Smooth muscle cell (in vitro differentiated cells): ENCODE measurements around the gene CXCL14. TPM values are rescaled to one million over a fixed set of nuclear protein-coding genes. Genes with fewer than 3 reads are reported as not detected.

ENCODE experiments used
- DNase-seq: peaks from one replicate; lab custom pipeline; 2025; ENCODE audit not compliant: unreplicated experiment; lab: John Stamatoyannopoulos, UW
- H2AFZ ChIP-seq: fragments of 200-600 bp; sonication (generic); 2 replicates; pipeline ENCODE4 v1.6.0; 2016; ENCODE audit warnings: antibody characterized with exemption, low read depth, mild to moderate bottlenecking
- H3F3A ChIP-seq: fragments of 200-600 bp; sonication (generic); 2 replicates; pipeline ENCODE4 v1.6.0; 2017; ENCODE audit warnings: antibody characterized with exemption, low read depth
- H3K27ac ChIP-seq: fragments of 200-600 bp; sonication (generic); 2 replicates; pipeline ENCODE4 v1.5.1; 2016; ENCODE audit warnings: low read depth, mild to moderate bottlenecking
- H3K27me3 ChIP-seq: fragments of 200-600 bp; sonication (generic); 2 replicates; pipeline ENCODE4 v1.6.1; 2016; ENCODE audit warnings: low read depth, mild to moderate bottlenecking
- H3K36me3 ChIP-seq: fragments of 200-600 bp; sonication (generic); 2 replicates; pipeline ENCODE4 v1.5.1; 2016; ENCODE audit warnings: low read depth
- H3K4me1 ChIP-seq: fragments of 200-600 bp; sonication (generic); 2 replicates; pipeline ENCODE4 v1.5.1; 2016; ENCODE audit warnings: low read depth
- H3K4me2 ChIP-seq: fragments of 200-600 bp; sonication (generic); 2 replicates; pipeline ENCODE4 v1.6.0; 2016; ENCODE audit warnings: mild to moderate bottlenecking
- H3K4me3 ChIP-seq: fragments of 200-600 bp; sonication (generic); 2 replicates; pipeline ENCODE4 v1.5.1; 2016; ENCODE audit warnings: mild to moderate bottlenecking
- H3K79me2 ChIP-seq: fragments of 200-600 bp; sonication (generic); 2 replicates; pipeline ENCODE4 v1.6.0; 2016; ENCODE audit warnings: low read depth, mild to moderate bottlenecking
- H3K9ac ChIP-seq: fragments of 200-600 bp; sonication (generic); 2 replicates; pipeline ENCODE4 v1.6.0; 2016; ENCODE audit warnings: low read depth
- H3K9me3 ChIP-seq: fragments of 200-600 bp; sonication (generic); replicated peaks from 2 replicates; pipeline ENCODE4 v1.5.1; 2016; ENCODE audit warnings: low read depth
- H4K20me1 ChIP-seq: fragments of 200-600 bp; sonication (generic); 2 replicates; pipeline ENCODE4 v1.6.0; 2016; ENCODE audit warnings: low read depth
- CTCF ChIP-seq: fragments of 200-600 bp; sonication (generic); IDR thresholded peaks from 2 replicates; pipeline ENCODE4 v1.5.1; 2017; ENCODE audit warnings: borderline replicate concordance, mild to moderate bottlenecking, antibody characterized with exemption; ENCODE audit not compliant: insufficient read depth, poor library complexity, severe bottlenecking
- WGBS: methylation state at CpG from one replicate; pipeline ENCODE4 v1.1.7; 2016; ENCODE audit warnings: low lambda C conversion rate; 5-methylcytosine and 5-hydroxymethylcytosine counted together
- polyA plus RNA-seq: library from polyadenylated mRNA; unstranded; fragments of >200 nt; fragmentation: Nextera tagmentation; extraction: Ambion mirVana; gene quantifications from 2 replicates; pipeline ENCODE4 v1.2.1, GENCODE V29; 2016
- total RNA-seq: library from RNA; depleted of rRNA; stranded (reverse); fragments of >200 nt; gene quantifications from 2 replicates; pipeline ENCODE4 v1.2.3, GENCODE V29; 2014

Gene CXCL14
- total and polyA plus RNA-seq, 2 experiments from 2014 or later: 589 to 1,209 TPM

- H3K27ac ChIP-seq: no peak overlapping the region
- H3K9ac ChIP-seq: no peak overlapping the region
- no peaks in the 10 kb centered on the region for H3K4me1 ChIP-seq
- 85% methylated on average over 6 of the region's 6 CpGs for WGBS
- no peaks in the 10 kb centered on the region for H3K79me2 ChIP-seq
- no peaks in the 10 kb centered on the region for H3K9me3 ChIP-seq
- no peak for DNase-seq
- H3K27me3 ChIP-seq: peaks cover 5% of the 10 kb centered on the region
- H3F3A ChIP-seq: no peaks in the 10 kb centered on the region
- no peak overlapping the region for H2AFZ ChIP-seq
- H3K36me3 ChIP-seq: no peaks in the 10 kb centered on the region
- H3K4me3 ChIP-seq: no peak overlapping the region
- H4K20me1 ChIP-seq: no peaks in the 10 kb centered on the region
- no peak overlapping the region for H3K4me2 ChIP-seq
- TF ChIP-seq CTCF: no peak
Observed at GRCh38 chr5:135592312-135593045, 13.7 kb upstream of the CXCL14 start.

GRCh38 chr5:135591277-135591676 is 12.5 kb upstream of the CXCL14 start:
- Histone ChIP-seq H3K4me2 (no peak overlapping the region), H3K4me1 (no peaks in the 10 kb centered on the region), H3K27me3 (peaks cover 5% of the 10 kb centered on the region), H3K4me3 (no peak overlapping the region), H3K9ac (no peak overlapping the region), H2AFZ (no peak overlapping the region), H3K27ac (no peak overlapping the region), H3K9me3 (no peaks in the 10 kb centered on the region), H3K79me2 (no peaks in the 10 kb centered on the region), H4K20me1 (no peaks in the 10 kb centered on the region), H3K36me3 (no peaks in the 10 kb centered on the region), H3F3A (no peaks in the 10 kb centered on the region)
- WGBS: 97% methylated on average over 5 of the region's 5 CpGs
- no peak for DNase-seq
- no peak for TF ChIP-seq CTCF

- 93% methylated on average over 3 of the region's 3 CpGs for WGBS
- H3K4me3 ChIP-seq: no peak overlapping the region
- H3K4me2 ChIP-seq: no peak overlapping the region
- H3K36me3 ChIP-seq: no peaks in the 10 kb centered on the region
- H3K79me2 ChIP-seq: no peaks in the 10 kb centered on the region
- no peak for TF ChIP-seq CTCF
- no peak overlapping the region for H3K27ac ChIP-seq
- no peak for DNase-seq
- H3K27me3 ChIP-seq: peaks cover 12% of the 10 kb centered on the region
- no peaks in the 10 kb centered on the region for H4K20me1 ChIP-seq
- no peak overlapping the region for H2AFZ ChIP-seq
- H3K9ac ChIP-seq: no peak overlapping the region
- no peaks in the 10 kb centered on the region for H3F3A ChIP-seq
- H3K9me3 ChIP-seq: no peaks in the 10 kb centered on the region
- H3K4me1 ChIP-seq: no peaks in the 10 kb centered on the region
Observed at GRCh38 chr5:135589152-135589551, 10.4 kb upstream of the CXCL14 start.
